HepG2 (cell line): ENCODE measurements around the gene CHFR. TPM values are rescaled to one million over a fixed set of nuclear protein-coding genes. Genes with fewer than 3 reads are reported as not detected.

Experiments used
- ADNP ChIP-seq: sonication (generic); formaldehyde crosslinking; IDR thresholded peaks from 2 replicates; pipeline ENCODE4 v1.4.0; 2020; ENCODE audit warnings: missing genetic modification reagents
- CBX5 ChIP-seq: sonication (generic); formaldehyde crosslinking; IDR thresholded peaks from 2 replicates; pipeline ENCODE4 v1.4.0; 2020; ENCODE audit warnings: missing genetic modification reagents, borderline replicate concordance
- CEBPB ChIP-seq: IDR thresholded peaks from 2 replicates; pipeline ENCODE4 v1.6.1; 2011; ENCODE audit warnings: low read depth, low read length, improper control_type of control experiment, borderline replicate concordance
- CEBPG ChIP-seq: IDR thresholded peaks from 2 replicates; pipeline ENCODE4 v1.6.1; 2016
- CHD4 ChIP-seq: fragments of 200-600 bp; sonication (generic); IDR thresholded peaks from 2 replicates; pipeline ENCODE4 v1.7.0; 2017; ENCODE audit warnings: mild to moderate bottlenecking, low read length, borderline replicate concordance
- ETV5 ChIP-seq: IDR thresholded peaks from 2 replicates; pipeline ENCODE4 v1.6.1; 2018; ENCODE audit warnings: missing biosample characterization, missing genetic modification reagents, inconsistent platforms, borderline replicate concordance
- NCOR1 ChIP-seq: fragments of 200-600 bp; sonication (generic); IDR thresholded peaks from 2 replicates; pipeline ENCODE4 v1.7.0; 2017; ENCODE audit warnings: antibody characterized with exemption, low read length, borderline replicate concordance
- RARG ChIP-seq: sonication (generic); formaldehyde crosslinking; IDR thresholded peaks from 2 replicates; pipeline ENCODE4 v1.4.0; 2020; ENCODE audit warnings: low read depth, mild to moderate bottlenecking, missing genetic modification reagents
- RBAK ChIP-seq: sonication (generic); formaldehyde crosslinking; IDR thresholded peaks from 2 replicates; pipeline ENCODE4 v1.5.1; 2020; ENCODE audit warnings: mild to moderate bottlenecking, missing genetic modification reagents
- RELA ChIP-seq: sonication (generic); formaldehyde crosslinking; IDR thresholded peaks from 2 replicates; pipeline ENCODE4 v1.4.0; 2020; ENCODE audit warnings: missing genetic modification reagents
- RFX3 ChIP-seq: IDR thresholded peaks from 2 replicates; pipeline ENCODE4 v1.6.1; 2016; ENCODE audit warnings: missing biosample characterization, missing genetic modification reagents
- SETDB1 ChIP-seq: sonication (generic); formaldehyde crosslinking; IDR thresholded peaks from 2 replicates; pipeline ENCODE4 v1.5.1; 2020; ENCODE audit warnings: missing genetic modification reagents, mild to moderate bottlenecking, borderline replicate concordance
- SMC3 ChIP-seq: IDR thresholded peaks from 2 replicates; pipeline ENCODE4 v1.6.1; 2011; ENCODE audit warnings: low read length, improper control_type of control experiment
- SP1 ChIP-seq, 2 experiments: fragments of 450-650 bp in 1 of 2; sonication (generic) in 1 of 2; formaldehyde crosslinking in 1 of 2; IDR thresholded peaks; 2 replicates each; pipeline versions ENCODE4 v1.4.0 to v1.6.1; 2016 to 2020; ENCODE audit warnings: missing genetic modification reagents in 1 of 2
- TBX3 ChIP-seq: fragments of 450-650 bp; IDR thresholded peaks from 2 replicates; pipeline ENCODE4 v1.6.1; 2017; ENCODE audit warnings: antibody characterized with exemption, mild to moderate bottlenecking, inconsistent platforms, borderline replicate concordance
- TEAD3 ChIP-seq: optimal IDR thresholded peaks from 2 replicates; pipeline ENCODE3; 2016; ENCODE audit warnings: borderline replicate concordance
- ZNF207 ChIP-seq: fragments of 450-650 bp; IDR thresholded peaks from 2 replicates; pipeline ENCODE4 v1.6.1; 2016; ENCODE audit warnings: antibody characterized with exemption, borderline replicate concordance
- ZNF281 ChIP-seq: sonication (generic); formaldehyde crosslinking; IDR thresholded peaks from 2 replicates; pipeline ENCODE4 v1.4.0; 2020; ENCODE audit warnings: missing genetic modification reagents, borderline replicate concordance
- ZNF382 ChIP-seq: sonication (generic); formaldehyde crosslinking; IDR thresholded peaks from 2 replicates; pipeline ENCODE4 v1.5.0; 2020; ENCODE audit warnings: missing genetic modification reagents, mild to moderate bottlenecking, borderline replicate concordance
- ZNF432 ChIP-seq: sonication (generic); formaldehyde crosslinking; IDR thresholded peaks from 2 replicates; pipeline ENCODE4 v1.5.0; 2020; ENCODE audit warnings: missing genetic modification reagents, mild to moderate bottlenecking, borderline replicate concordance
- ZNF557 ChIP-seq: sonication (generic); formaldehyde crosslinking; IDR thresholded peaks from 2 replicates; pipeline ENCODE4 v1.4.0; 2020; ENCODE audit warnings: missing genetic modification reagents
- ZNF629 ChIP-seq: sonication (generic); formaldehyde crosslinking; conservative IDR thresholded peaks from 2 replicates; pipeline ENCODE4 v1.5.0; 2020; ENCODE audit warnings: missing genetic modification reagents
- ZNF691 ChIP-seq: sonication (generic); formaldehyde crosslinking; IDR thresholded peaks from 2 replicates; pipeline ENCODE4 v1.4.0; 2020; ENCODE audit warnings: missing genetic modification reagents, low read depth, mild to moderate bottlenecking, borderline replicate concordance
- polyA plus RNA-seq, 8 experiments: library from polyadenylated mRNA; depleted of rRNA in 3 of 8; stranded (reverse) in 7 of 8; unstranded in 1 of 8; fragments of >200 nt; fragmentation: Illumina TruSeq in 4 of 8; extraction: Trizol in 4 of 8; gene quantifications; 2 replicates each; pipeline versions ENCODE4 v1.2.1 to v1.2.3, GENCODE V29; 2011 to 2016; ENCODE audit warnings: low read depth in 4 of 8, missing spikeins in 1 of 8, mixed read lengths in 1 of 8; ENCODE audit not compliant: insufficient read depth in 1 of 8
- total RNA-seq, 5 experiments: library from RNA; depleted of rRNA; stranded (reverse); fragments of >200 nt; fragmentation: Illumina TruSeq; extraction: Trizol; gene quantifications; 2 replicates each; pipeline ENCODE4 v1.2.3, GENCODE V29; 2016; ENCODE audit warnings: low read depth in 1 of 5
- TF ChIP-seq, protein P1 (sequence below): sonication (generic); formaldehyde crosslinking; conservative IDR thresholded peaks from 2 replicates; pipeline ENCODE4 v1.8.0; 2022; ENCODE audit warnings: mild to moderate bottlenecking, moderate library complexity, missing genetic modification reagents
- TF ChIP-seq, protein P2 (sequence below), 2 experiments: fragments of 450-650 bp in 1 of 2; sonication (generic) in 1 of 2; formaldehyde crosslinking; IDR thresholded peaks; 2 replicates each; pipeline versions ENCODE4 v1.5.0 to v1.8.0; 2020 to 2022; ENCODE audit warnings: mild to moderate bottlenecking in 1 of 2, missing genetic modification reagents in 1 of 2

CHFR gene
- total and polyA plus RNA-seq, 2 of the 13 experiments (the other 11 are each of a cell fraction or from before 2014, with no cell fraction given): 21.4 to 21.5 TPM

- TF ChIP-seq, protein P1, sequence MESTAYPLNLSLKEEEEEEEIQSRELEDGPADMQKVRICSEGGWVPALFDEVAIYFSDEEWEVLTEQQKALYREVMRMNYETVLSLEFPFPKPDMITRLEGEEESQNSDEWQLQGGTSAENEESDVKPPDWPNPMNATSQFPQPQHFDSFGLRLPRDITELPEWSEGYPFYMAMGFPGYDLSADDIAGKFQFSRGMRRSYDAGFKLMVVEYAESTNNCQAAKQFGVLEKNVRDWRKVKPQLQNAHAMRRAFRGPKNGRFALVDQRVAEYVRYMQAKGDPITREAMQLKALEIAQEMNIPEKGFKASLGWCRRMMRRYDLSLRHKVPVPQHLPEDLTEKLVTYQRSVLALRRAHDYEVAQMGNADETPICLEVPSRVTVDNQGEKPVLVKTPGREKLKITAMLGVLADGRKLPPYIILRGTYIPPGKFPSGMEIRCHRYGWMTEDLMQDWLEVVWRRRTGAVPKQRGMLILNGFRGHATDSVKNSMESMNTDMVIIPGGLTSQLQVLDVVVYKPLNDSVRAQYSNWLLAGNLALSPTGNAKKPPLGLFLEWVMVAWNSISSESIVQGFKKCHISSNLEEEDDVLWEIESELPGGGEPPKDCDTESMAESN: no peak
- TF ChIP-seq CBX5 (CRISPR knock-in tag) (peak; percentile 49; the same call in 1 of the 2 replicates), NCOR1 (peak; percentile 89), SP1 (IDR thresholded peaks at IDR 0.05) (no peak), SP1 (CRISPR knock-in tag; IDR thresholded peaks at IDR 0.05) (no peak), ZNF432 (CRISPR knock-in tag) (no peak), RFX3 (CRISPR knock-in tag) (no peak), RARG (no peak), ZNF629 (no peak), TBX3 (peak; percentile 62; the same call in 1 of the 2 replicates), CHD4 (0 out of 2 replicates have a peak, but pooled peaks have one; percentile 27), ZNF557 (no peak), TEAD3 (CRISPR knock-in tag) (peak; percentile 36), ETV5 (CRISPR knock-in tag) (peak; percentile 26; the same call in 1 of the 2 replicates), SMC3 (peak; percentile 50; the same call in 1 of the 2 replicates), ZNF691 (no peak), ZNF382 (CRISPR knock-in tag) (no peak), CEBPB (peak; percentile 94), RELA (no peak), SETDB1 (CRISPR knock-in tag) (peak; percentile 97), ZNF281 (CRISPR knock-in tag) (0 out of 2 replicates have a peak, but pooled peaks have one; percentile 47), ADNP (CRISPR knock-in tag) (no peak), ZNF207 (0 out of 2 replicates have a peak, but pooled peaks have one; percentile 67), CEBPG (CRISPR knock-in tag) (peak; percentile 74), RBAK (no peak)
- TF ChIP-seq, protein P2, sequence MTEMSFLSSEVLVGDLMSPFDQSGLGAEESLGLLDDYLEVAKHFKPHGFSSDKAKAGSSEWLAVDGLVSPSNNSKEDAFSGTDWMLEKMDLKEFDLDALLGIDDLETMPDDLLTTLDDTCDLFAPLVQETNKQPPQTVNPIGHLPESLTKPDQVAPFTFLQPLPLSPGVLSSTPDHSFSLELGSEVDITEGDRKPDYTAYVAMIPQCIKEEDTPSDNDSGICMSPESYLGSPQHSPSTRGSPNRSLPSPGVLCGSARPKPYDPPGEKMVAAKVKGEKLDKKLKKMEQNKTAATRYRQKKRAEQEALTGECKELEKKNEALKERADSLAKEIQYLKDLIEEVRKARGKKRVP (CRISPR knock-in tag; IDR thresholded peaks at IDR 0.05): peak in 1 of 2 experiments; percentile 83; a peak in 2 of 4 replicates
Observed at GRCh38 chr12:132866251-132866828, 21.1 kb downstream of the CHFR start (continued).
